Heart left ventricle (tissue), 13 donors: Measurements from ENCODE around the gene AKAP6.

Experiments used
- CTCF ChIP-seq, 12 donors: fragments of 200-600 bp; sonication (generic) in 4 of 12; IDR thresholded peaks; one replicate each; pipeline versions ENCODE4 v1.5.0 to v1.8.0; 2018 to 2022; ENCODE audit warnings: antibody characterized with exemption in 12 of 12, mild to moderate bottlenecking in 5 of 12
- POLR2A ChIP-seq, 2 donors: fragments of 450-650 bp; IDR thresholded peaks; one replicate each; pipeline ENCODE4 v1.6.1; 2017; ENCODE audit warnings: antibody characterized with exemption in 2 of 2, mild to moderate bottlenecking in 2 of 2, moderate library complexity in 2 of 2
- donor health status: ischemic (EF 13 %, LVEDD 7.1; RV severe dilation, severe dysfunction).
- donor health status: DM: no; HTN: yes; CAD: no.
- donor health status: DM: no; HTN: no; CAD: no.
- donor health status: ischemic (EF 25% LVEDD 6.9; RV normal size, moderate dysfunction).
- donor health status: ischemic (EF 25% LVEDD 5.7; RV mildly dilated, moderate dysfunction).
- donor health status: ischemic (EF 35%, LVEDD 5.7; RV mildly dilated, moderate dysfunction).
- donor health status: nonischemic (EF 11% LVEDD 7.7; RV severe dilation, severe dysfunction).
- donor health status: DM: yes; HTN: yes; CAD: no.
- donor health status: PGD.
- donor health status: ischemic (EF 29% LVEDD 5.4; RV normal size, mild dysfunction).
- donor health status: nonischemic (EF 23%, LVEDD 6.1; RV moderate dilation, normal function).

GRCh38 chr14:32564596-32564995 is 235.5 kb downstream of the AKAP6 start:
- no peak for TF ChIP-seq CTCF (IDR thresholded peaks at IDR 0.05)
- no peak for TF ChIP-seq POLR2A (IDR thresholded peaks at IDR 0.05)
